ENCODE data around the gene AMOTL1.

Gene AMOTL1

DNA sequence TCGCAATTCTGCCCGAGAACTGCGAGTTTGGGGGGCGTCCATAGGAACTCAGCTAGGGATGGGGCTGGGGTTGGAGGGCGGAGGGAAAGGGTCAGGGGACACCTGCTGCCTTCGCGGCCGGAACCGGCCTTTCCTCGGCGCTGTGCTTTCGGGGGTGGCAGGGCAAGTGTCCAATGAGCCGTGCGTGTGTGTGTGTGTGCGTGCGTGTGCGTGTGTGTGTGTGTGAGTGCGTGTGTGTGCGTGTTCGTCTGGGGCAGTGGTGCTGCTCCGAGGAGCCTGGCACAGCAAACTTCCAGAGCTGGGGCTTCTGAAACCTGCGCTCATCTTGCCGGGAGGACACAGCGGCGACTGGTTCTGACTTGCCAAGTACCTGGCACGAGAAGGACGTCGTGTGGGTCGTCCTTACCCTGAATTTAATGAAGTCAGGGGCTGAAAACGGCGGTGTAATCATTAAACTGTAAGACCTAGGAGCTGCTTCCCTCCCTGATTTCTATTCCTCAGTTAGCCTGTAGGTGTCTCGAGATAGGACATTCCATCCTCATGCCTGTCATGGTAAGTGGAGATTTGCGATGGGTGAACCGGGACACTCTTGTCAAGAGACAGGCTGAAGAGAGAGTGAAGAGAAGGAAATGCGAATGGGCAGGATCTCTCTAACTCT lies 27.0 kb upstream of the AMOTL1 start:
- peak; percentile 3 for DNase-seq

DNA sequence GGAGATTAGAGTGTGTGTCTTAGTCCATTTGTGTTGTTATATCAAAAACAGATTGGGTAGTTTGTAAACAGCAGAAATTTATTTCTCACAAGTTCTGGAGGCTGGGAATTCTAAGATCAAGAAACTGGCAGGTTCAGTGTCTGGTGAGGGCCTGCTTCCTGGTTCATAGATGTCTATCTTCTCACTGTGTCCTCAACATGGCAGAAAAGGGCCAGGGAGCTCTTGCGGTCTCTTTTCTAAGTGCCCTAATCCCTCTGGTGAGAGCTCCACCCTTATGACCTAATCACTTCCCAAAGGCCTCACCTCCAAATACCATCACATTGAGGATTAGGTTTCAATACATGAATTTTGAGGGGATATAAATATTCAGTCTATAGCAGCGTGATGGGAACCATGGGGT lies 25.5 kb upstream of the AMOTL1 start:
- DNase-seq: no peak

GRCh38 chr11:94746721-94747120 lies 21.4 kb upstream of the AMOTL1 start:
- DNase-seq: no peak

DNA sequence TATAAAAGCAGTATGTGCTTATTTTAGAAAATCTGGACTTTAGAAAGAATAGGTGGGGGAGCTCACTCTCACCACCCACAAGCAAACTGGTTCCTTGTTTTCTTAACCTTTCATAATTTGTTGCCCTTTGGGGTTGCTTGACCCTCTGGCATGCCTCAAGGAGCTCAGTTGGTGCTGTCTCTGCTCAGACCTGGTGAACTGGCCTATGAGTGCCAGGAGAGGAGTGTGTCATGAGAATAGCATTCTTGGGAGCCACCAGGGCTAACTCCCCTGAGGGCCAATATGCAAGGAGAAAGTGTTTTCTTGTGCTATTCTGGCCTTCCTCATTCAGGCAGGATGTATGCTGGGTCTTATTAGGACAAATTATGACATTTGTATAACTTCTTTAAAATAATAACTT lies 21.0 kb upstream of the AMOTL1 start:
- DNase-seq: peak; percentile 21

DNA sequence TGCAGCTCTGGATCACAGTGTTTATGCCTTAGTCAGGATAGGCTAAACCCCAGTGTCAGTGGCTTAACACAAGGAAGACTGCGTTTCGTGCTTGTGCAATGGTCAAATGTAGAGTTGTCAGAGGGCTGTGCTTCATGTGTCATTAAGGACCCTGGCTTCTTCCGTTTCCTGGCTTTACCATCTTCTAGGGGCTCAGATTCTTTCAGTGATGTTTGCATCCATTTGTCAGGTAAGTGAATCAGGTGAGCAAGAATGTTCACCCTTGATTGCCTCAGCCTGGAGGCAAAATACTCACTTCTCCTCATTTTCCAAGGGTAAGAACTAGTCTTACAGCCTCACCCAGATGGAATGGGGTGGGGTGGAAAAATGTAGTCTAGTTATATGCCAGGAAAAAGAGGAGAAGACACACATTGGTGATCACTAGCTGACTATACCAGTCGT lies 20.5 kb upstream of the AMOTL1 start:
- no peak for DNase-seq

- DNase-seq: no peak
Observed at GRCh38 chr11:94749369-94749768, 18.8 kb upstream of the AMOTL1 start.

GRCh38 chr11:94750319-94751217 lies 17.6 kb upstream of the AMOTL1 start:
- DNase-seq: no peak

GRCh38 chr11:94751218-94751609 lies 16.9 kb upstream of the AMOTL1 start:
- no peak for DNase-seq

DNA sequence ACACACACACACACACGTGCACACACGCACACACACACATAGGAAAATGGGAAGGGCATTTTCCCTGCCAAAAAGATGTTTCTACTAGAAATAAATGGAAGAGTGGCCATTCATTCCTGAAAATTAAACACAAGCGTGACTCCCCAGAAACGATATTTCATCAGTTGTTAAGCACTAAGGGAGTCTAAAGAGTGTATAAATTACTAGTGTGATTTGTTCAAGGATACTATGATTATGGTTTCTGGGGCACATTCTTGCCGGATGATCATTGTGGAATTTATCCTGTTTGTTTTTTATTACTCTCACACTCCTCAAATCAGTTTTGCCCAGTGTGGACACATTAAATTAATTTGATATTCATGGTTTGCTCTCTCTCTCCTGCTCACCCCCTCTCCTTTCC lies 16.4 kb upstream of the AMOTL1 start:
- no peak for DNase-seq

- no peak for DNase-seq
Observed at GRCh38 chr11:94753630-94754029, 14.5 kb upstream of the AMOTL1 start.

DNA sequence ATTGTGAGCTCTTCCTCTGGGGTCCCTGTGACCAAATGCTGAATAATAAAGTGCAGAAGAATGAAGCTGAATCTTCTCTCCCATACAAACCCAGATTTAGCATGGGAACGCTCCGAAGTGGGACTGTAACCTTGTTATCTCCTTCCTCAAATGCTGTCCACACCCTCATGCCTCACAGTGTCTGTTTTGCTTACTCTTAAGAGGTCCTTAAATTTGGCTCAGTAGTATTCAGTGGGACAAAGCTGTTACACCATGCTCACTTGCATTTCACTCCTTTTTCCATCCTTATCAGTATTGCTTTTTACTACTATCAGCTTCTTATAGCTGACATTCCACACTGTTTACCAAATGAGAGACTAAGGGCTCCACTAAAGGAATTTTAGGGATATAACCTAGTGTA lies 13.8 kb upstream of the AMOTL1 start:
- no peak for DNase-seq

DNA sequence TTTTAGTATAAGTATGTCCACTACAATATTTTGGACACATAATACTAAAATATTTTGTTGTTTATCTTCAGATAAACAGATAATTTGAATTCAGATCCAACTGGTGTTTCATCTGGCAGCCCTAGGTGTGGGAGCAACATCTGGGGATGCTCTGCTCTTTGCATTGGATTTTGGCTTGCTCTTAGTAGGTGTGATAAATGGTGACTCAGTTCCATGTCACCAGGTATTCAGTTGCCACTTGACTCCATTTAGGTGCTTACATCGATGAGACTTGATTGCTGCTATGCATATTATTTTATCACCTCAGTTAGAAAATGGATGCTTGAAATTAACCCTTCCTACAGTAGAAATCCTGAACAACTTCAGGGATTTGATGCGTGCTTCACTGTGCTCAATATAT lies 13.3 kb upstream of the AMOTL1 start:
- DNase-seq: no peak

- no peak for DNase-seq
Observed at GRCh38 chr11:94755494-94755893, 12.7 kb upstream of the AMOTL1 start.

- DNase-seq: no peak
Observed at GRCh38 chr11:94757037-94757735, 11.0 kb upstream of the AMOTL1 start.

DNA sequence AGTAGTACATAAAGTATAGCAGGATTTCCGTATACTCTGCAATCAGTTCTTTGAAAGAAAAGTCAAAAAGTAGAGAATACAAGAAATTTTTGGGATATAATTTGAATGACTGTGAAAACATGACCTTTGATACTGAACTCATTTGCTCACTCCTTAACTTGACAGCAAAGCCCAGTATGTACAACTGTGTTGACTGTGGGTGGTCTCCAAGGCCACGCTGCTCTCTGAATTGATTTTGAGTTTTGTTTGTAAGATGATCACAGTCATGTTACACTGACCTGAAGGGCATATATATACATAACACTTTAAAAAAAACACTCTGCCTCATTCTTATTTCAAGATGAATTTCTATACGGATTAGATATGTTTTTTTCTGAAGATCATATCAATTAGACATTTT lies 9.5 kb upstream of the AMOTL1 start:
- DNase-seq: no peak

DNA sequence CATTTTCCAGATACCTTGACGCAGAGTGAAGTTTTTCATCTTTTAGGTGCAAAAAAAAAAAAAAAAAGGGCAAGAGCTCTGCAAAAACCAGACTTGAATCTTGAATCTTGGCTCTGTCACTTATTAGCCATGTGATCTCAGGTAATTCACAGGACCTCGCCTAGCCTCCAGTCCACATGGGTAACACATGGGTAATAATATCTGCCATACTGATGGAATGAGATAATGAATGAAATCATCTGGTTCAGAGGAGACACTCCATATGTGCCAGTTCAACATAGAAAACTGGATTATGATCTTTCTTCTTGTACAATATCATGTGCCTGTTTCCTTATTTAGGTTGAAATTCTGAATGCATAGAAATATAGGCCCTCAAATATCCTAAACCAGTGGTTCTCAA lies 8.6 kb upstream of the AMOTL1 start:
- no peak for DNase-seq

- DNase-seq: no peak
Observed at GRCh38 chr11:94760296-94760695, 7.9 kb upstream of the AMOTL1 start.

DNA sequence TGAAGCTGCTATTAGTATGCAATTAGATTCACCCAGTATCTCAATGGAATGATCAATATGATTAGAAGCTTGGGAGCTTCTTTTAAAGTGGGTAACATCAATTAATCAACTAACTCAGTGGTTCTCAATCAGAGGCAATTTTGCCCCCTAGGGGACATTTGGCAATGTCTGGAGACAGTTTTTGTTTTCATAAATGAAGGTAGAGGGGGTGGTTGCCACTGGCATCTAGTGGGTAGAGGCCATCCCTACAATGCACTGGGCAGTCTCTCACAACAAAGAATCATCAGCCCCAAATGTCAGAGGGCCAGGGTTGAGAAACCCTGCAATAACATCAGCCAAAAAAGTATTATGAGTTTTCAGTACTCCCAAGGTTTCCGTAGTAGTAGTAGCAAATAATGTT lies 5.9 kb upstream of the AMOTL1 start:
- DNase-seq: no peak

DNA sequence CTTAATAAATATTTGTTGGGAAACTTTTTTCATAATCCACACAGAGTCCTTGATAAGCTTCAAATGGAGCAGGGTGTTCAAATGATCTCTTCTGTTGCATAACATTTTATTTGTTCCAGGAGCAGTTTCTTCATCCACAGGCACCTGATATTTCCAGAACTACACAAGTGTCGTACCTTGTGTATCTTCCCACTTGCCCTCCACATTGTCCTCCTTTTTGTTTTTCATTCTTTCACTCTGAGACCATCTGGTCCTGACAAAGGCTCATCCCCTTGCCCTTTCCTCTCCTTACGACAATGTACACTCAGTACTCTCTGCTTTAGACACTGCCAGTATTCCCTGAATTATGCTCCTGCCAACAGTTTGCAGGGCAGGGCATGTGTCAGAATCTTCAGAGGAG lies 5.2 kb upstream of the AMOTL1 start:
- no peak for DNase-seq

DNA sequence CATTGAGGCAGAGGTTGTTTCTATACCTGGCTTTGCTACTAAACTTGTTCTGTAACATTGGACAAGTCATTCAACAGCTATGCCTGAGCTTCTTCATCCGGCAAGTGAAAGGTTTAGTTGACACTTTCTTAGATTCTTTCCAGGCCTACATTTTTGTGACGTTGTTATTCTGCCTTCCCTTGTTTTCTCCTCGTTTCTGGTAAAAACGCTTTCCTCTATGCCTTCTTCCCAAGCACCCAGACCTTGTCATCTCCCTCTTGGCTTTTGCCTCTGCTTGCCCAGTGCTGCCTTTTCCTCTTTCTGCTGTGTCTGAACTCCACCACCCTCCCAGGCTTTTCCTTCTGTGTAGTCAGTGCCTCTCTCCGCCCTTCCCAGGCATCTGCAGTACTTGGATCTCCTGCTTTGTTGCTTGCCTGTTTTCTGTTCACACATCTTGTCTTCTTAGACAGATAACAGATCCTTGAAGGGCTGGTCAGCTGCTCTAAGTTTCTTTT lies 1.4 kb upstream of the AMOTL1 start:
- no peak for DNase-seq

GRCh38 chr11:94767291-94767690 lies 865 bp upstream of the AMOTL1 start:
- DNase-seq: no peak

DNA sequence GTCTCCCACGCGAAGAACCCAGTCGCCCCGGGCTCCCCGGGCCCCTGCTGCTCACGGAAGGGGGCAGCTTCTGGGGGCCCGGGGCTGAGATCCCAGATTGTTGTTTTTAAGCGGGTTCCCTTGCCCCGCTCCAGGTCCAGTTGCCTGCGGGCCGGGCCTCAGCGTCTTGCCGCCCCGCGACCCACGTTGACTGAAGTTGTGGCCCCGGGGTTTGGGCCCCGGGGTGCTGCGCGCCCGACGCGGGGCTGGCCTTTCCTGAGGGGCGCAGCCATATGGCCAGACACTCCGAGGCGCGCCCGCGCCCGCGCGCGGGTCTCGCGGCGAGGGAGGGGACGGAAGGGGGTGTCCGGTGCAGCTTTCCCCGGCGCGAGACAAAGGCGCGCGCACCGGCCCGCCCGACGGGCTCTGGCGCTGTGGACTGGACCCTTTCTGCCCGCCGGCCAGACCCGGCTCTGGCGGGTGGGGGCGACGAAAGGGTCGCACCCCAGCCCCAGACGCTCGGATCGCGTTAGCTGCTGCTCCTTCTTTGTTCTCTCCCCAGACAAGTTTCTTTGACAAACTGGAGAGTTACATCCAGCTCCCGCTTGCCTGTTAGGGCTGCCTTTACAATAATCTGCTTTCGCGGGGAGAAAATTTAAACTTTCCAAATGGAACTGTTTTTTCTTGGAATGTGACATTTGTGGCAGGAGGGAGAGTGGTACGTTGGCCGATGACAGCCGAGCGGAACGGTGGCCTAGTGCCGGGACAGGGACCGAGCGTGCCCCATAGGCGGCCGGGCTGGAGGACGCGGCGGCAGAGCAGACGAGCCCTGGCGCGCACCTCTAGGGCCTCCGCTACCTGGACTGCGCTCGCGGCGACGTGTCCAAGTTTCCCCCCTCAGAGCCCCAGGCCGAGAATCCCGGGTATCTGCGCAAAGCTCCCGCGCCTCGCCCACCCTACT lies 716 bp downstream of the AMOTL1 start:
- DNase-seq: no peak
